DND-41 (cell line): ENCODE measurements around the gene SLAMF9.

Source experiments
- ATAC-seq: fragments of 200-7000 bp; cut with Tn5 transposase; 3 replicates; pipeline ENCODE4 v1.9.1; 2021; ENCODE audit warnings: low read depth; ENCODE audit not compliant: insufficient read depth
- DNase-seq: peaks from one replicate; pipeline ENCODE4 v3.0.0-alpha.2; 2020
- H2AFZ ChIP-seq: 2 replicates; pipeline ENCODE4 v1.6.0; 2012; ENCODE audit warnings: low read depth, low read length
- H3K27ac ChIP-seq: 2 replicates; pipeline ENCODE4 v1.5.1; 2012; ENCODE audit warnings: low read length, inconsistent platforms
- H3K27me3 ChIP-seq: fragments of 200-600 bp; sonication (generic); 2 replicates; pipeline ENCODE4 v1.6.0; 2012; ENCODE audit warnings: low read length, mild to moderate bottlenecking, inconsistent platforms; ENCODE audit not compliant: insufficient read depth, poor library complexity
- H3K36me3 ChIP-seq: 2 replicates; pipeline ENCODE4 v1.5.1; 2012; ENCODE audit warnings: low read length, inconsistent platforms; ENCODE audit not compliant: insufficient read depth
- H3K4me1 ChIP-seq: 2 replicates; pipeline ENCODE4 v1.5.1; 2012; ENCODE audit warnings: mild to moderate bottlenecking, low read length; ENCODE audit not compliant: insufficient read depth
- H3K4me2 ChIP-seq: 2 replicates; pipeline ENCODE4 v1.6.0; 2012; ENCODE audit warnings: mild to moderate bottlenecking, moderate library complexity, low read length, inconsistent platforms; ENCODE audit not compliant: insufficient read depth
- H3K4me3 ChIP-seq, 2 experiments: fragments of 200-600 bp in 1 of 2; shearing (Covaris generic) in 1 of 2; 2 replicates each; pipeline ENCODE4 v1.5.1; 2012 to 2016; ENCODE audit warnings: inconsistent platforms in 2 of 2, low read length in 2 of 2, mild to moderate bottlenecking in 2 of 2, low read depth in 1 of 2, moderate library complexity in 1 of 2
- H3K79me2 ChIP-seq: 2 replicates; pipeline ENCODE4 v1.6.0; 2012; ENCODE audit warnings: low read length, inconsistent platforms; ENCODE audit not compliant: insufficient read depth
- H3K9ac ChIP-seq: 2 replicates; pipeline ENCODE4 v1.6.0; 2012; ENCODE audit warnings: low read depth, mild to moderate bottlenecking, inconsistent platforms, low read length, moderate library complexity
- H3K9me3 ChIP-seq: 2 replicates; pipeline ENCODE4 v1.5.1; 2012; ENCODE audit warnings: low read length, moderate library complexity, mild to moderate bottlenecking, inconsistent platforms; ENCODE audit not compliant: insufficient read depth, severe bottlenecking
- H4K20me1 ChIP-seq: 2 replicates; pipeline ENCODE4 v1.6.0; 2012; ENCODE audit warnings: low read length; ENCODE audit not compliant: insufficient read depth
- CTCF ChIP-seq: IDR thresholded peaks from 2 replicates; pipeline ENCODE4 v1.5.1; 2012; ENCODE audit warnings: borderline replicate concordance, low read length, moderate library complexity, mild to moderate bottlenecking; ENCODE audit not compliant: poor library complexity, severe bottlenecking; ENCODE audit errors: extremely low read depth
- EZH2 ChIP-seq: IDR thresholded peaks from 3 replicates; pipeline ENCODE4 v1.6.1; 2012; ENCODE audit warnings: borderline replicate concordance, low read depth, mild to moderate bottlenecking, moderate library complexity, low read length, inconsistent platforms; ENCODE audit not compliant: severe bottlenecking

SLAMF9 gene

GRCh38 chr1:159929155-159930051 is 24.6 kb downstream of the SLAMF9 start:
- DNase-seq (no peak), ATAC-seq (no peak)
- Histone ChIP-seq H3K9ac (no peak overlapping the region), H3K27me3 (peaks cover 3% of the 10 kb centered on the region), H4K20me1 (no peaks in the 10 kb centered on the region), H3K4me2 (no peak overlapping the region), H3K79me2 (peaks cover 7% of the 10 kb centered on the region), H2AFZ (no peak overlapping the region), H3K9me3 (no peaks in the 10 kb centered on the region), H3K4me3 (no peak overlapping the region), H3K27ac (no peak overlapping the region), H3K4me1 (peaks cover 19% of the 10 kb centered on the region), H3K36me3 (no peaks in the 10 kb centered on the region)
- TF ChIP-seq EZH2 (no peak), CTCF (no peak)

GRCh38 chr1:159928491-159929050 is 25.5 kb downstream of the SLAMF9 start:
- TF ChIP-seq EZH2 (no peak), CTCF (no peak)
- H2AFZ ChIP-seq: no peak overlapping the region
- peaks cover 3% of the 10 kb centered on the region for H3K27me3 ChIP-seq
- H3K4me2 ChIP-seq: no peak overlapping the region
- no peaks in the 10 kb centered on the region for H3K9me3 ChIP-seq
- no peak overlapping the region for H3K27ac ChIP-seq
- peaks cover 28% of the 10 kb centered on the region for H3K4me1 ChIP-seq
- no peak for DNase-seq
- H4K20me1 ChIP-seq: peaks cover 8% of the 10 kb centered on the region; the same call in 1 of the 2 replicates
- peaks cover 16% of the 10 kb centered on the region for H3K79me2 ChIP-seq
- H3K4me3 ChIP-seq: no peak overlapping the region
- H3K9ac ChIP-seq: no peak overlapping the region
- H3K36me3 ChIP-seq: no peaks in the 10 kb centered on the region
- no peak for ATAC-seq

- Histone ChIP-seq H3K4me1 (peaks cover 34% of the 10 kb centered on the region), H3K4me3 (no peak overlapping the region), H3K27me3 (peaks cover 3% of the 10 kb centered on the region)
These were observed 26.1 kb downstream of the SLAMF9 start for GRCh38 chr1:159927849-159928431.

More at GRCh38 chr1:159927849-159928431, 26.1 kb downstream of the SLAMF9 start:
- H2AFZ ChIP-seq: no peak overlapping the region
- H3K9ac ChIP-seq: no peak overlapping the region
- DNase-seq (no peak), ATAC-seq (no peak)
- H3K9me3 ChIP-seq: no peaks in the 10 kb centered on the region
- TF ChIP-seq EZH2 (no peak), CTCF (no peak)
- no peak overlapping the region for H3K27ac ChIP-seq
- H3K4me2 ChIP-seq: no peak overlapping the region
- H4K20me1 ChIP-seq: peaks cover 14% of the 10 kb centered on the region
- H3K79me2 ChIP-seq: peaks cover 22% of the 10 kb centered on the region
- H3K36me3 ChIP-seq: no peaks in the 10 kb centered on the region
